Caco-2 (cell line): ENCODE data around the gene PPP6R3. TPM values are rescaled to one million over a fixed set of nuclear protein-coding genes. Genes with fewer than 3 reads are reported as not detected.

ENCODE experiments used
- BruUV-seq: library from RNA; stranded (reverse); fragments of 400-500 nt; replicated peaks from 2 replicates; lab custom pipeline; 2021; lab: Mats Ljungman, UMichigan
- CTCF ChIA-PET: fragments of 300-600 bp; sonication (Branson Sonifier 250); formaldehyde crosslinking; loops from one replicate; lab custom pipeline; 2022; ENCODE audit warnings: antibody characterized with exemption; lab: Charles Lee
- POLR2A ChIA-PET: fragments of 300-600 bp; sonication (Branson Sonifier 250); formaldehyde crosslinking; loops from one replicate; lab custom pipeline; 2022; ENCODE audit warnings: antibody characterized with exemption; lab: Charles Lee
- DNase-seq, 2 experiments: peaks; one replicate each; pipeline versions ENCODE4 v3.0.0 to v3.0.0-alpha.2; 2020 to 2022
- H3K27me3 ChIP-seq: replicated peaks from 2 replicates; pipeline ENCODE4 v1.6.0; 2011; ENCODE audit warnings: low read length; ENCODE audit not compliant: control insufficient read depth, insufficient read depth
- H3K36me3 ChIP-seq: 2 replicates; pipeline ENCODE4 v1.5.1; 2011; ENCODE audit warnings: low read length; ENCODE audit not compliant: control insufficient read depth, insufficient read depth
- H3K4me1 ChIP-seq: fragments of 250-450 bp; sonication (Bioruptor Pico); 2 replicates; pipeline ENCODE4 v1.5.1; 2020; ENCODE audit warnings: mild to moderate bottlenecking
- H3K4me3 ChIP-seq: 2 replicates; pipeline ENCODE4 v1.5.1; 2011; ENCODE audit warnings: low read depth, mild to moderate bottlenecking, control low read depth, low read length
- H3K9me3 ChIP-seq: fragments of 250-450 bp; sonication (Bioruptor Pico); 2 replicates; pipeline ENCODE4 v1.5.1; 2020; ENCODE audit warnings: mild to moderate bottlenecking, moderate library complexity
- H3K27ac Mint-ChIP-seq: one replicate; pipeline ENCODE4 v1.8.0; 2022; ENCODE audit warnings: mixed read lengths; ENCODE audit not compliant: unreplicated experiment
- H3K27me3 Mint-ChIP-seq: one replicate; pipeline ENCODE4 v1.8.0; 2022; ENCODE audit warnings: mixed read lengths; ENCODE audit not compliant: insufficient read depth, unreplicated experiment
- H3K36me3 Mint-ChIP-seq: one replicate; pipeline ENCODE4 v1.8.0; 2022; ENCODE audit warnings: mild to moderate bottlenecking, mixed read lengths; ENCODE audit not compliant: insufficient read depth, unreplicated experiment
- H3K4me1 Mint-ChIP-seq: one replicate; pipeline ENCODE4 v1.8.0; 2022; ENCODE audit warnings: low read depth, mixed read lengths; ENCODE audit not compliant: unreplicated experiment
- H3K4me3 Mint-ChIP-seq: one replicate; pipeline ENCODE4 v1.8.0; 2022; ENCODE audit warnings: mild to moderate bottlenecking, moderate library complexity, mixed read lengths; ENCODE audit not compliant: unreplicated experiment
- H3K9me3 Mint-ChIP-seq: one replicate; pipeline ENCODE4 v1.8.0; 2022; ENCODE audit warnings: mixed read lengths; ENCODE audit not compliant: unreplicated experiment
- CTCF ChIP-seq, 2 experiments: fragments of 200-600 bp in 1 of 2; IDR thresholded peaks; 1 replicate in 1 of 2; 2 replicates in 1 of 2; pipeline versions ENCODE4 v1.5.1 to v1.8.0; 2011 to 2022; ENCODE audit warnings: antibody characterized with exemption in 1 of 2, control low read depth in 1 of 2, inconsistent platforms in 1 of 2, low read depth in 1 of 2, low read length in 1 of 2, mild to moderate bottlenecking in 1 of 2, moderate library complexity in 1 of 2; ENCODE audit not compliant: insufficient read depth in 1 of 2, severe bottlenecking in 1 of 2, unreplicated experiment in 1 of 2
- intact Hi-C: fragments of 100-400 bp; cut with micrococcal nuclease; formaldehyde crosslinking; loops from one replicate; pipeline ENCODE4 v1.10.0; 2022; ENCODE audit not compliant: unreplicated experiment
- total RNA-seq: library from RNA; stranded (reverse); gene quantifications from 2 replicates; pipeline ENCODE4 v1.2.3, GENCODE V29; 2022

The PPP6R3 gene
- total RNA-seq, 1 experiment from 2014 or later: 276 TPM

DNA sequence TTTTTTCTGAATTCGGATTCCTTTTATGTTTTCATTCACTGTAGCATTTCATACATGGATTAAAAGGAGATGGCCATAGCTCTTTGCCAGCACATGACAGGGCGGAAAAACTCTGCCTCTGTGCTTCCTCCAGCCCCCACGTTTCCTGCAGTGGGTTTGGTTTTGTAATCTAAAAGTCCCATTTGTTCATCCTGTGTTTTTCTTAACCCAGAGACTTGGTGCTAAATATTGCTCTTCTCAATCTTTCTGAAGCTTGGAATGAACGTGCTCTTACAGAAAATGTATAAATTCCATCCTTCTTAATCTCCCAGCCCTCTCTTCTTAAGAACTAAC lies 89.9 kb downstream of the PPP6R3 start:
- Mint-ChIP-seq H3K4me1 (peaks cover 27% of the 10 kb centered on the region), H3K9me3 (no peaks in the 10 kb centered on the region), H3K4me3 (no peak overlapping the region), H3K27ac (no peak overlapping the region), H3K27me3 (no peaks in the 10 kb centered on the region), H3K36me3 (peaks cover 98% of the 10 kb centered on the region)
- no peak for TF ChIP-seq CTCF (IDR thresholded peaks at IDR 0.05; ENCODE audit: insufficient read depth in 1 of 2, low read depth in 1 of 2, low read length in 1 of 2, severe bottlenecking in 1 of 2, unreplicated experiment in 1 of 2)
- DNase-seq: no peak
- no peaks in the 10 kb centered on the region for H3K9me3 ChIP-seq
- H3K4me3 ChIP-seq: no peak overlapping the region
- POLR2A ChIA-PET: no interaction called here
- H3K4me1 ChIP-seq: no peaks in the 10 kb centered on the region
- CTCF ChIA-PET: no interaction called here
- BruUV-seq: no TSS peak
- intact Hi-C loops: no loop called here
- no peaks in the 10 kb centered on the region for H3K27me3 ChIP-seq
- H3K36me3 ChIP-seq: peaks cover 12% of the 10 kb centered on the region

GRCh38 chr11:68551223-68551622 lies 90.7 kb downstream of the PPP6R3 start:
- no peak for DNase-seq
- Mint-ChIP-seq H3K4me1 (peaks cover 27% of the 10 kb centered on the region), H3K9me3 (no peaks in the 10 kb centered on the region), H3K4me3 (no peak overlapping the region), H3K27ac (no peak overlapping the region), H3K27me3 (no peaks in the 10 kb centered on the region), H3K36me3 (peaks cover 98% of the 10 kb centered on the region)
- H3K36me3 ChIP-seq: peaks cover 9% of the 10 kb centered on the region; the same call in 1 of the 2 replicates
- H3K9me3 ChIP-seq: no peaks in the 10 kb centered on the region
- no peaks in the 10 kb centered on the region for H3K4me1 ChIP-seq
- no TSS peak for BruUV-seq
- H3K4me3 ChIP-seq: no peak overlapping the region
- TF ChIP-seq CTCF (IDR thresholded peaks at IDR 0.05; ENCODE audit: insufficient read depth in 1 of 2, low read depth in 1 of 2, low read length in 1 of 2, severe bottlenecking in 1 of 2, unreplicated experiment in 1 of 2): no peak
- ChIA-PET CTCF (no interaction called here), POLR2A (no interaction called here)
- intact Hi-C loops: no loop called here
- H3K27me3 ChIP-seq: no peaks in the 10 kb centered on the region

GRCh38 chr11:68551777-68552176 lies 91.2 kb downstream of the PPP6R3 start:
- no peak overlapping the region for H3K4me3 Mint-ChIP-seq
- H3K36me3 ChIP-seq: peaks cover 10% of the 10 kb centered on the region; the same call in 1 of the 2 replicates
- no peak overlapping the region for H3K4me3 ChIP-seq
- no TSS peak for BruUV-seq
- CTCF ChIA-PET: no interaction called here
- no peaks in the 10 kb centered on the region for H3K9me3 Mint-ChIP-seq
- H3K27ac Mint-ChIP-seq: no peak overlapping the region
- DNase-seq: no peak
- H3K4me1 ChIP-seq: no peaks in the 10 kb centered on the region
- H3K9me3 ChIP-seq: no peaks in the 10 kb centered on the region
- no peaks in the 10 kb centered on the region for H3K27me3 ChIP-seq
- peaks cover 98% of the 10 kb centered on the region for H3K36me3 Mint-ChIP-seq
- POLR2A ChIA-PET: no interaction called here
- TF ChIP-seq CTCF (IDR thresholded peaks at IDR 0.05; ENCODE audit: insufficient read depth in 1 of 2, low read depth in 1 of 2, low read length in 1 of 2, severe bottlenecking in 1 of 2, unreplicated experiment in 1 of 2): no peak
- H3K27me3 Mint-ChIP-seq: no peaks in the 10 kb centered on the region
- intact Hi-C loops: no loop called here
- peaks cover 27% of the 10 kb centered on the region for H3K4me1 Mint-ChIP-seq
